Neural progenitor cell (in vitro differentiated cells): ENCODE measurements around the gene WFS1.

Experiments used
- CTCF ChIP-seq: fragments of 200-600 bp; sonication (generic); IDR thresholded peaks from 2 replicates; pipeline ENCODE4 v1.5.1; 2017; ENCODE audit warnings: antibody characterized with exemption, mild to moderate bottlenecking
- EZH2 ChIP-seq: fragments of 200-600 bp; sonication (generic); IDR thresholded peaks from 2 replicates; pipeline ENCODE4 v1.6.1; 2017; ENCODE audit warnings: antibody characterized with exemption, mild to moderate bottlenecking, moderate library complexity

GRCh38 chr4:6283282-6283681 lies 13.6 kb downstream of the WFS1 start:
- TF ChIP-seq EZH2 (no peak), CTCF (no peak)
